ENCODE results near the gene FAM161B. TPM values are rescaled to one million over a fixed set of nuclear protein-coding genes. Genes with fewer than 3 reads are reported as not detected.
A peak's percentile ranks its signal among the peaks of the same experiment; 100 is the strongest.

Gene FAM161B
- total RNA-seq, 2 donors from 2014 or later, result 0.97 to 1.3 TPM

- Histone ChIP-seq H3K27me3 (ENCODE audit: control insufficient read depth, insufficient read depth, low read length, poor library complexity, severe bottlenecking) (no peaks in the 10 kb centered on the region), H3K9ac (ENCODE audit: extremely low read depth, low read length, poor library complexity, severe bottlenecking) (no peak overlapping the region), H3K4me3 (ENCODE audit: low read length) (no peak overlapping the region), H3K9me3 (ENCODE audit: control insufficient read depth, low read length) (no peaks in the 10 kb centered on the region), H3K36me3 (ENCODE audit: control insufficient read depth, insufficient read depth, low read length) (peaks cover 64% of the 10 kb centered on the region), H3K4me1 (ENCODE audit: control insufficient read depth, insufficient read depth, low read length) (no peaks in the 10 kb centered on the region), H3K27ac (ENCODE audit: low read depth, low read length) (no peak overlapping the region)
- no peak overlapping the region for H3K27ac Mint-ChIP-seq
- DNase-seq, result no peak
- no peaks in the 10 kb centered on the region for H3K27me3 Mint-ChIP-seq (ENCODE audit: insufficient read depth)
- WGBS, 2 experiments (ENCODE audit: insufficient coverage in 1 of 2, insufficient read length in 1 of 2), result 91 to 95% methylated on average over 4 of the region's 4 CpGs
- no peaks in the 10 kb centered on the region for H3K9me3 Mint-ChIP-seq
- TF ChIP-seq CTCF (conservative IDR thresholded peaks at IDR 0.05), result no peak
- H3K4me3 Mint-ChIP-seq, result no peak overlapping the region
- H3K36me3 Mint-ChIP-seq (ENCODE audit: low read depth), result peaks cover 52% of the 10 kb centered on the region
- no peaks in the 10 kb centered on the region for H3K4me1 Mint-ChIP-seq
Observed at GRCh38 chr14:73965216-73965615, 15.3 kb upstream of the FAM161B start.

GRCh38 chr14:73961192-73961591, 11.3 kb upstream of the FAM161B start:
- no peak for DNase-seq
- Mint-ChIP-seq H3K4me3 (no peak overlapping the region), H3K4me1 (no peaks in the 10 kb centered on the region), H3K36me3 (ENCODE audit: low read depth) (peaks cover 51% of the 10 kb centered on the region), H3K9me3 (no peaks in the 10 kb centered on the region), H3K27me3 (ENCODE audit: insufficient read depth) (no peaks in the 10 kb centered on the region), H3K27ac (no peak overlapping the region)
- Histone ChIP-seq H3K4me1 (ENCODE audit: control insufficient read depth, insufficient read depth, low read length) (no peaks in the 10 kb centered on the region), H3K36me3 (ENCODE audit: control insufficient read depth, insufficient read depth, low read length) (peaks cover 68% of the 10 kb centered on the region), H3K9me3 (ENCODE audit: control insufficient read depth, low read length) (no peaks in the 10 kb centered on the region), H3K9ac (ENCODE audit: extremely low read depth, low read length, poor library complexity, severe bottlenecking) (no peak overlapping the region), H3K4me3 (ENCODE audit: low read length) (no peak overlapping the region), H3K27ac (ENCODE audit: low read depth, low read length) (no peak overlapping the region), H3K27me3 (ENCODE audit: control insufficient read depth, insufficient read depth, low read length, poor library complexity, severe bottlenecking) (no peaks in the 10 kb centered on the region)
- no peak for TF ChIP-seq CTCF (conservative IDR thresholded peaks at IDR 0.05)
- WGBS, 2 experiments (ENCODE audit: insufficient coverage in 1 of 2, insufficient read length in 1 of 2), result 93 to 98% methylated on average over 11 to 12 of the region's 12 CpGs

- no peak overlapping the region for H3K9ac ChIP-seq (ENCODE audit: extremely low read depth, low read length, poor library complexity, severe bottlenecking)
- peaks cover 65% of the 10 kb centered on the region for H3K36me3 ChIP-seq (ENCODE audit: control insufficient read depth, insufficient read depth, low read length)
- Mint-ChIP-seq H3K27me3 (ENCODE audit: insufficient read depth) (no peaks in the 10 kb centered on the region), H3K9me3 (no peaks in the 10 kb centered on the region), H3K27ac (no peak overlapping the region), H3K4me1 (no peaks in the 10 kb centered on the region), H3K36me3 (ENCODE audit: low read depth) (peaks cover 64% of the 10 kb centered on the region), H3K4me3 (no peak overlapping the region)
- H3K27ac ChIP-seq (ENCODE audit: low read depth, low read length), result no peak overlapping the region
- no peak for DNase-seq
- no peaks in the 10 kb centered on the region for H3K27me3 ChIP-seq (ENCODE audit: control insufficient read depth, insufficient read depth, low read length, poor library complexity, severe bottlenecking)
- peak; percentile 34 for TF ChIP-seq CTCF (conservative IDR thresholded peaks at IDR 0.05)
- H3K9me3 ChIP-seq (ENCODE audit: control insufficient read depth, low read length), result no peaks in the 10 kb centered on the region
- no peak overlapping the region for H3K4me3 ChIP-seq (ENCODE audit: low read length)
- H3K4me1 ChIP-seq (ENCODE audit: control insufficient read depth, insufficient read depth, low read length), result no peaks in the 10 kb centered on the region
Observed at GRCh38 chr14:73958591-73958990, 8.7 kb upstream of the FAM161B start.

Data from endodermal cell (in vitro differentiated cells).